Small intestine (tissue), 7 donors: ENCODE results near the gene KCNE1. TPM values are rescaled to one million over a fixed set of nuclear protein-coding genes. Genes with fewer than 3 reads are reported as not detected.

Source experiments
- DNase-seq, 2 donors: peaks; one replicate each; pipeline versions ENCODE4 v3.0.0 to v3.0.0-alpha.2; 2013
- FAIRE-seq: peaks from 2 replicates; lab custom pipeline; 2012; peaks lifted over from hg19 to GRCh38; lab: Jason Lieb, UNC
- H3K27ac ChIP-seq, 3 donors: one replicate each; pipeline ENCODE4 v1.5.1; 2013; ENCODE audit warnings: low read length in 2 of 3, mild to moderate bottlenecking in 2 of 3, control low read depth in 1 of 3, inconsistent platforms in 1 of 3, low read depth in 1 of 3, moderate library complexity in 1 of 3
- H3K27me3 ChIP-seq, 3 donors: one replicate each; pipeline ENCODE4 v1.6.1; 2013; ENCODE audit warnings: low read length in 3 of 3, inconsistent platforms in 1 of 3; ENCODE audit not compliant: control insufficient read depth in 3 of 3, insufficient read depth in 3 of 3
- H3K36me3 ChIP-seq, 3 donors: one replicate each; pipeline ENCODE4 v1.6.1; 2013; ENCODE audit warnings: low read length in 3 of 3, inconsistent platforms in 1 of 3, low read depth in 1 of 3, mild to moderate bottlenecking in 1 of 3, moderate library complexity in 1 of 3; ENCODE audit not compliant: control insufficient read depth in 3 of 3, insufficient read depth in 2 of 3
- H3K4me1 ChIP-seq, 3 donors: one replicate each; pipeline ENCODE4 v1.6.1; 2013; ENCODE audit warnings: low read length in 2 of 3, inconsistent platforms in 1 of 3, low read depth in 1 of 3, mild to moderate bottlenecking in 1 of 3, moderate library complexity in 1 of 3; ENCODE audit not compliant: control insufficient read depth in 3 of 3, insufficient read depth in 2 of 3
- H3K4me3 ChIP-seq, 3 donors: one replicate each; pipeline ENCODE4 v1.5.1; 2013; ENCODE audit warnings: low read length in 3 of 3, control low read depth in 1 of 3, inconsistent platforms in 1 of 3, low read depth in 1 of 3, mild to moderate bottlenecking in 1 of 3, moderate library complexity in 1 of 3
- H3K9me3 ChIP-seq, 2 donors: one replicate each; pipeline ENCODE4 v1.6.1; 2013; ENCODE audit warnings: low read depth in 1 of 2, low read length in 1 of 2; ENCODE audit not compliant: control insufficient read depth in 2 of 2, insufficient read depth in 1 of 2
- WGBS, 3 donors: extraction: QIAGEN DNeasy Blood & Tissue Kit; methylation state at CpG; one replicate each; pipeline ENCODE4 v1.1.7; 2013; 5-methylcytosine and 5-hydroxymethylcytosine counted together
- polyA plus RNA-seq, 4 donors: library from polyadenylated mRNA; stranded (reverse) in 3 of 4; unstranded in 1 of 4; fragments of 200-250 nt in 3 of 4; fragments of 120-200 nt in 1 of 4; gene quantifications; one replicate each; pipeline versions ENCODE4 v1.2.1 to v1.2.3, GENCODE V29; 2013
- donor health status: healthy with polysubstance abuse.
- donor health status: control.
- donor health status: control.
- donor health status: Bipolar disorder and iron deficiency.
- donor health status: healthy.

KCNE1 gene
- polyA plus RNA-seq, 4 donors, result 0.37 to 0.38 TPM; not detected in 2

- Histone ChIP-seq H3K4me3 (no peak overlapping the region), H3K4me1 (peaks cover 0 to 19% (median 6%) of the 10 kb centered on the region in 3 donors), H3K27me3 (no peaks in the 10 kb centered on the region), H3K9me3 (peaks cover 0 to 17% of the 10 kb centered on the region in 2 donors), H3K27ac (peak overlapping the region in 2 of 3 donors; percentile 66 to 81), H3K36me3 (peaks cover 0 to 6% (median 0%) of the 10 kb centered on the region in 3 donors)
- WGBS, 3 donors, result 81 to 90% (median 81%) methylated on average over 7 of the region's 7 CpGs
- DNase-seq, result peak; percentile 89 to 94
- FAIRE-seq, result no peak
Measured at GRCh38 chr21:34544032-34544496, 32.1 kb upstream of the KCNE1 start.

GRCh38 chr21:34543017-34543416, 31.0 kb upstream of the KCNE1 start:
- Histone ChIP-seq H3K4me3 (no peak overlapping the region), H3K27ac (peak overlapping the region in 1 of 3 donors; percentile 66), H3K36me3 (peaks cover 0 to 6% (median 0%) of the 10 kb centered on the region in 3 donors), H3K9me3 (peaks cover 0 to 17% of the 10 kb centered on the region in 2 donors), H3K4me1 (peaks cover 0 to 19% (median 6%) of the 10 kb centered on the region in 3 donors), H3K27me3 (no peaks in the 10 kb centered on the region)
- 77 to 85% (median 84%) methylated on average over 3 of the region's 3 CpGs for WGBS, 3 donors
- FAIRE-seq, result no peak
- peak; percentile 25 to 27 for DNase-seq

DNA sequence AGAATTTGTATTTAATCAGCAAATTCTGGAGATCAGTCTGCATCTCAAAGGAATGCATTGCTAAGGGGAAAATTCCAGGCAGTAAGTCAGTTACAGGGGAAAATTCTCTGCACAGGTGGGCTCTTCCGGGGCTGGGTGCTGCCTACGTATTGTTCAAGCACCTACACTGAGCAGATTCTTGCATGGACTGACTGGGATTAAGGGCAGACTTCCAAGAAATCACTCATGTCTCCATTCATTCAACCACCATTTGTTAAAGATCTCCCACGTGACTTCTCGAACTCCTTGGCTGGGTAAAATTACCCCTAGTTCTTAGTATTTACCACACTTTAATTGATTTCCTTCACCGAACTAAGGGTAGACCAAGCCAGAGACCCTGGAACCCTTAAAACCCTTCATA, 28.2 kb upstream of the KCNE1 start:
- no peaks in the 10 kb centered on the region for H3K27me3 ChIP-seq
- H3K4me1 ChIP-seq, result peaks cover 0 to 12% (median 6%) of the 10 kb centered on the region in 3 donors
- 76 to 92% (median 91%) methylated on average over 5 of the region's 5 CpGs for WGBS, 3 donors
- H3K27ac ChIP-seq, result no peak overlapping the region
- H3K36me3 ChIP-seq, result peaks cover 0 to 12% (median 0%) of the 10 kb centered on the region in 3 donors
- DNase-seq, result no peak
- FAIRE-seq, result no peak
- no peak overlapping the region for H3K4me3 ChIP-seq
- H3K9me3 ChIP-seq, result peaks cover 0 to 17% of the 10 kb centered on the region in 2 donors

GRCh38 chr21:34537838-34538237, 25.8 kb upstream of the KCNE1 start:
- FAIRE-seq (no peak), DNase-seq (no peak)
- Histone ChIP-seq H3K4me3 (no peak overlapping the region), H3K27me3 (no peaks in the 10 kb centered on the region), H3K4me1 (no peaks in the 10 kb centered on the region), H3K36me3 (peaks cover 0 to 10% (median 0%) of the 10 kb centered on the region in 3 donors), H3K27ac (no peak overlapping the region), H3K9me3 (peaks cover 0 to 6% of the 10 kb centered on the region in 2 donors)
- WGBS, 3 donors, result 75 to 84% (median 79%) methylated on average over 3 of the region's 3 CpGs

DNA sequence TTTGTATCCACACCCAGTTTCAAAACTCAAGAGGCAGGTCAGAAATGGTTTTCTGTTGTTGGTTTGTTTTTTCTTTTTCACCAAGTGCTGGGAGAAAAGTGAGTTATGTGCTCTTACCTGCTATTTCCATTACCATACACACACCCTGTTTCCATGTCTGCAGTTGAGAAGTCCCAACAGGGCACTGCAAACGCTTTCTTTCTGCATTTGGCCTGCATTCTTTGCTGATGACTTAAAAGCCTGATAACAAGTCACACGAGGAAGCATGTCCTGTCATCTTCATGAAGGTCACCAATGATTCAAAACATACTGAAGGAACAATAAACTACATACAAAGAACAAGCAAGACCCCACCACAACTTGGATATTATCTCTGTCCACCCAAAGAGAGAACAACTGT, 24.8 kb upstream of the KCNE1 start:
- H3K9me3 ChIP-seq, result no peaks in the 10 kb centered on the region
- peaks cover 0 to 10% (median 0%) of the 10 kb centered on the region in 3 donors for H3K36me3 ChIP-seq
- no peak overlapping the region for H3K4me3 ChIP-seq
- no peaks in the 10 kb centered on the region for H3K4me1 ChIP-seq
- 20 to 39% (median 33%) methylated on average over 2 of the region's 2 CpGs for WGBS, 3 donors
- no peaks in the 10 kb centered on the region for H3K27me3 ChIP-seq
- FAIRE-seq (no peak), DNase-seq (peak in 1 of 2 donors; percentile 13)
- no peak overlapping the region for H3K27ac ChIP-seq

DNA sequence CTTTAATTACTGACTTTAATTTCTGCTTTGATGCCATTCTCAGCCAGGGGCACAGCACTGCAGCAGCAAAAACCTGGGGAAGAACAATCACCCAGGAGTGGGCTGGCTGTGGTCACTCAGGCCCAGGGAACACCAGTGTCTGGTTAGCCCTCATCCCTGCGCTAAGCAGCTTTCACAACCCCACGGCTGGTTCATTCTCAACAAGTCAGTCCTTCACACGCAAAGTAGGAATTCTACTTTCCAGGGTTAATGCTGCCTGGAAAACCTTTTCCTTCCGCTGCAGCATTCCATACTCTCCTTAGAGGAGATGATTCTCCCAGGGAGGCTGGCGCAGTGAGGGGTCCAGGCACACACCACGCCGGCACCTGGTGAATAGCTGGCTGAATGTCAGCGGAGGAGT, 24.3 kb upstream of the KCNE1 start:
- Histone ChIP-seq H3K9me3 (no peaks in the 10 kb centered on the region), H3K27ac (no peak overlapping the region), H3K4me1 (no peaks in the 10 kb centered on the region), H3K4me3 (no peak overlapping the region), H3K36me3 (peaks cover 0 to 10% (median 0%) of the 10 kb centered on the region in 3 donors), H3K27me3 (no peaks in the 10 kb centered on the region)
- FAIRE-seq, result no peak
- no peak for DNase-seq
- WGBS, 3 donors, result 94 to 98% (median 97%) methylated on average over 8 of the region's 8 CpGs

DNA sequence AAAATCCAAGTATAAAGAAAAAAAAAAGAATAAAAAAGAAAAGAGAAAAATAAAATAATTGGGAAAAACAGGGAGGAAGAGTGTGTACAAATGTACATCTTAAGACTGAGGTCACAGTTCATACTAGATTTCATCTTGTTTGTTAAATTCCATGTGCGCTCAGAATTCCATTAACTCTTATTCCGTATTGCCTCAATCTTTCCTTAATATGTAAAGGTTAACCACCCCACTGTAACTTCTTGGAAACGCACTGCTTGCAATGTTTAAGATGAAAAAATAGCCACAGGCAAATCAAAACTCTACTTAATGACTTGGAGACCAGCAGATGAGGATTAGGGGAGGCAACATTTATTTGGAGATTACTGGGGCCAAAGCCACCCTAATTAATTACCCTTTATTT, 23.9 kb upstream of the KCNE1 start:
- DNase-seq (no peak), FAIRE-seq (no peak)
- Histone ChIP-seq H3K27me3 (no peaks in the 10 kb centered on the region), H3K27ac (no peak overlapping the region), H3K4me3 (no peak overlapping the region), H3K9me3 (no peaks in the 10 kb centered on the region), H3K36me3 (peaks cover 0 to 10% (median 0%) of the 10 kb centered on the region in 3 donors), H3K4me1 (no peaks in the 10 kb centered on the region)
- WGBS, 3 donors, result 94 to 98% (median 97%) methylated on average over 3 of the region's 3 CpGs

DNA sequence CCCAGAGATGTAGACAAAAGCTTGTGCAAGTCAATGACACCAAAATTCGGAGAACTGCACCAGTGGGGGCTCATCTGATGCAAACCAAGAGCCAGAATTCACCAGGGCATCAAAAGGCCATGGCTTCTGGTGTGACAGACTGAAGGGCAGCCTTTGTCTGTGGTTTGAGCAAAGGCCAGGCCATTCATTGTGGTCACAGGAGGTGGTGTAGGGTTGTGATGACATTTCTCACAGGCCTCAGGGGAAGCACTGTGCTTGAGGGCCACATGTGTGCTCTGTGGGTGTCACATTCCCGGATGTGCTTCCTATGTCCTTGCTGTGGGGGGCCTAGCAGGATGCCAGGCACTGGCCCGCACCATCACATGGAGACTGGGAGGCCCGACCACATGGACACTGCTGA, 22.5 kb upstream of the KCNE1 start:
- H3K36me3 ChIP-seq, result peaks cover 0 to 10% (median 0%) of the 10 kb centered on the region in 3 donors
- H3K4me1 ChIP-seq, result no peaks in the 10 kb centered on the region
- H3K4me3 ChIP-seq, result no peak overlapping the region
- 70 to 93% (median 71%) methylated on average over 4 of the region's 4 CpGs for WGBS, 3 donors
- FAIRE-seq, result no peak
- DNase-seq, result no peak
- no peaks in the 10 kb centered on the region for H3K9me3 ChIP-seq
- H3K27me3 ChIP-seq, result no peaks in the 10 kb centered on the region
- no peak overlapping the region for H3K27ac ChIP-seq

DNA sequence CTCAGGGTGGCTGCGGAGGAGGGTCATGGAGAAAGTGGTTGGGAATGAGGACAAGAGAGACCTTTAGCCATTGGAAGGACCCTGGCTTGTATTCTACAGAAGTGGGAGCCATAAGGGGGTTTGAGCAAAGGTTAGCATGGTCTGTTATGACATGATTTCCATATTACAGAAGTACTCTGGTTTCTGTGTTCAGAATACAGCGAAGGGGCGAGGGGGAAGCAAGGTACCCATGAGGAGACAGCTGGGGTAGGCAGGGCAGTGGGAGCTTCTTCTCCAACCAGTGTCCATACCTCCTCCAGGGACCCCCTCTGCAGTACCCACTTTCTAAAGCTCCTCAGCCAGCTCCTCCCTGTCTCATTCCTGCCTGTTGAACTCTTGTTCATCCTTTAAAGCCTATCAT, 21.9 kb upstream of the KCNE1 start:
- Histone ChIP-seq H3K9me3 (no peaks in the 10 kb centered on the region), H3K4me1 (no peaks in the 10 kb centered on the region), H3K36me3 (peaks cover 0 to 10% (median 0%) of the 10 kb centered on the region in 3 donors), H3K27me3 (no peaks in the 10 kb centered on the region), H3K4me3 (no peak overlapping the region), H3K27ac (no peak overlapping the region)
- 72 to 91% (median 78%) methylated on average over 3 of the region's 3 CpGs for WGBS, 3 donors
- FAIRE-seq, result no peak
- no peak for DNase-seq
